ENCODE results near the gene MRPS26.

The MRPS26 gene

DNA sequence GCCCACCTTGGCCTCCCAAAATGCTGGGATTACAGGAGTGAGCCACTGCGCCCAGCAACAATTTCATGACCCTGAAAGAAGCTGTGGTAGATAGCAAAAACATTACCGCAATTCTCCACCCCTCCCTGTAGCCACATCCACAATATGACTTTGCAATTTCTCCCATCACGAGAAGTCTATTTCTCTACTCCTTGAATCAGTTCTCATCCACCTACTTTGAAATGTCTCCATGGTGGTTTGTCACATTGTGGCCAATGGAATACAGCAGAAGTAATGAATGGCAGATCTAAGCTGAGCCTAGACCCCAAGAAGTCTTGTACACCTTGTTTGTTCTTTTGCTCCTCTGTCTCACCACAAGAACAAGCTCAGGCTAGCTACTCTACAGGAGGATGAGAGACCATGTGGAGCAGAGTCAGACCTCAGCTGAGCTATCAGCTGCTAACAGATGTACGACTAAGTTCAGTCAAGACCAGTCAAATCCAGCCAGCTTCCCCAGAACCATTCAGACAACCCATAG, 31.8 kb downstream of the MRPS26 start:
- DNase-seq, result no peak

DNA sequence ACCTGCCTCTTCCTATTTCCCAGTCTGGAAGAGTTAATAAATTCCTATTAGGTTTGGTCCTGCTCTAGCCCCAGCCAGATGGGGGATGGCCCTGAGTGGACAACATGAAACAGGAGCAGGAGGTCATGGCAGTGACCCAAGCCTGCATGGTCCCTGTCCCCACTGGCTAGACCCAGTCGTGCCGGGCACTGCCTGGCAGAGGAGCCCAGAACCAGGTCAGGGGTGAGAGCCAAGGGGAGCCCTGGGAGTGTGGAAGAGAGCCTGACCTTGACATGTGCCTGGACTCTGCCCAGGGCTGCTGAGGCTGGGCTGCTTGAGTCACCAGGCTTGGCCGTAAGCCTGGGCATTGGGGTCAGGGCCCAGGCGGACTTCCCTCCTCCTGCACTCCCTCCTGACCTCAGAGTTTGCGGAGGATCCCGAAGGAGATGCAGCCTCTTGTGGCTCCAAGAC, 35.1 kb downstream of the MRPS26 start:
- peak; percentile 65 for DNase-seq

DNA sequence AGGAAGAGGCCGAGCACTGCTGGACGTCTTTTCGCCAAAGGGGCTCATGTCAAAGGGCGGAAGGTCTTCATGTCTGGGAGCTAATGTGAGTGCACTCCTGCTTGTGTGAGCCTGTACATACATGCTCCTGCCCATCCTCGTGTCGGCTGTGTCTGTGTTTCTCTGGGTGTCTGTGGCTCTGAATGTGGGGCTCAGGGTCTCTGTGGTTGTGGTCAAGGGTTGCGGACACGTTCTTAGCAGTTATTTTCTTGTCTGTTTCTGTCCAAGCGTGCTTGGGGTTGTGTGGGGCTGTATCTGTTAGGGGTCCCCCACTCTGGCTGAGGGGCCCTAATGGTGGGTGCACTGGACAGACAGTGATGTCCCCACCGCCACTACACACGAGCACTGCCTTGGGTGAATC, 35.8 kb downstream of the MRPS26 start:
- no peak for DNase-seq

DNA sequence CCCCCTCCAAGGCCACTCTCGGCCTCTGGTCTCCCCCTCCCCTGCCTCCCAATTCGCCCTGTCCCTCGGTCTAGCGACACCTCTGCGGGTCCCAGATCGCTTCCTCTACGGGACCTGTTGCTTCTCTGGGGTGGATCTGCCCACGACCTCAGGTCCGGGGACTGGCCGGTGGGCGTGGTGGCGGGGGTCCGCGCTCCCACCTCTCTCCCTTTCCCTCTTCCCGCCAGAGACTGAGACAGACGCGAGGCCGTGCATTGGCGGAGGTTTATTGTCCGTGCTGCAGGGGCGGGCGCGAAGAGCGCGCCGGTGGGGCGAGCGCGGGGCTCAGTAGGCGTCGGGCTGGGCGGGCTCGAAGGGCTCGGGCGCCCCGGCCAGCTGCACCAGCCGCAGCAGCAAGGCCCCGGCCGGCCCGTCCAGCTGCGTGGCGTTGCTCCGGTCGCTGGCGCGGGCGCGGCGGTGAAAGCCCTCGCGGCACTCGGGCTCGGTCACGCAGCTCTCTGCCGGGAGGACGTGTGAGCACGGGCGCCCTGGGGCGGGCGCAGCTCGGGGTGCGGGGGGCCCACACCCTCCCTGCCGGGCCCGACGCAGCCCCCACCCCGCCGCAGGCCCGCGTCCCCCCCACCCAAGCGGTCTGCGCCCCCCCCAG, 36.6 kb downstream of the MRPS26 start:
- no peak for DNase-seq

DNA sequence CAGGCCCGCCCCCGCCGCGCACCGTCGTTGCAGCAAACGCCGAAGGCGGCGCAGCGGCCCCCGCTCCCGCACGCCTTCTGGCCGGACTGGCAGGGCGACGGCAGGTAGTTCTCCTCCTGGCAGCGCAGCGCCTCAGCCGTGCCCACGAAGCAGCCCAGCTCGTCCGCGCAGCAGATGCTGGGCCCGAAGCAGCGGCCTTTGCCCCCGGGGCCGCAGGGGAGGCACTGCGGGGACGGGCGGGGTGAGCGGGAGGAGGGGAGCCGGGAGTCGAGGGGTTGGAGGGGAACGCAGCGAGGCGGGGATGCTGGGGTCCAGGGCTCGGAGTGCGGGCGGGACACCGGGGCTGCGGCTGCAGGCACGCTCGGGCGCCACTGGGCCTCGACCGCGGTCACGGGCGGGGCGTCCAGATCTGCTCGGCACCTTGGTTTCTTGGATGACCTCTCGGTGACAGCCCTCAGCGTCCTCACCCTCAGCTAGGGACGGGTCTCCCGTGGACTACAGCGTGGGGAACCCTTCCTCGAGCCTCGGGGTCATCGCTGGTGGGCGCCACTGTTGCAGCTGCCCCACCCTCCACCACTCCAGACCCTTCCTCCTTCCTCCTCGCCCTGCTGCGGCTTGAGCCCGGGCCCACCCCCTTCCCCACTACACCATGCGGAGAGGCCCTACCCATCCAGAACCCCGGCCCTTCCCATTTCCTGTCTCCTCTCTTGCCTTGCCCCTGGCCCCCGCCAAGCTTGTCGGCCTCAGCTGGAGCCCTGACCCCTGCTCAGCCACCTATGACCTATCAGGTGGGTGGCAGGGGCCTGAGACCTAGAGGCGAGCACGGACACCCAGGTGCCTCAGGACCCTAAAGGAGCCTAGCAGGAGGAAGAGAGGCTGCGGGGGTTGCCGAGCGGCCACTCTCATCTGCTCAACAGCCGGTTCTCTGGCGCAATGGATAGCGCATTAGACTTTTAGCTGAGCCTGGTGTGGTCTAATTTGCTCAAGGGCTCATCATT, 37.4 kb downstream of the MRPS26 start:
- no peak for DNase-seq

DNA sequence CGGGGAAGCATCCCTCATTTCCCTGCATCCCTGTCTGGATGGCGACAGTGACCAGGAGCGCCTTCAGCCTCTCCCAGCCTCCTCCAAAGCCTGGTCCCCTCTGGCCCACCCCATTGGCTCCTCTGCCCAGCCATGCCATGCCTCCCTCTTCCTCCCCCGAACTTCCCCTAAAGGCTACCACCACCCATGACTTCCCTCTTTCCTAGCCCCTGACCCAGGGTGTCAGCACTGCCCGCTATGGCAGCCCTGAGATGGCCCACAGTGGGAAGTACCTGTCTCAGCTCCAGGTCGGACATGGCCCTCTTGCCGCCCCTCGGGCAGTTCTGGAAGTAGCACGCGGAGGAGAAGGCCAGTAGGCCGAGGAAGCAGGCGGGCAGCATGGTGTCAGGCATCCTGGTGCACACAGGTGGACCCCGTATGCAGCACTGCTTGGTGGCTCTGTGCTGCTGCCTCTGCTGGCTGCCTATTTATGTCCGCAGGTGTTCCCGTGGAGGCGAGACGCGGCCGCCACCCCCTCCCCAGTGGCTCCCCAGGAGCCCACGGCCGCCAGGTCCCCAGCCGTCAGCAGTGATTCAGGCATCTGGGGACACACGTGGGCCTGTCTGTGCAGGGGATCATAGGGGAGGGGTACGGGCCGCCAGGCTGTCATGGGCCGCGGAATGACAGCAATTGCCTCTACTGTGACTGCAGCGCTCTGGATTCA, 38.6 kb downstream of the MRPS26 start, which contains the start of gene AVP:
Gene AVP, minus strand, starts transcription at position 442 of the 703 bp plus-strand sequence. Its CDS starts 50 bp downstream, at position 392.
- DNase-seq, result no peak

DNA sequence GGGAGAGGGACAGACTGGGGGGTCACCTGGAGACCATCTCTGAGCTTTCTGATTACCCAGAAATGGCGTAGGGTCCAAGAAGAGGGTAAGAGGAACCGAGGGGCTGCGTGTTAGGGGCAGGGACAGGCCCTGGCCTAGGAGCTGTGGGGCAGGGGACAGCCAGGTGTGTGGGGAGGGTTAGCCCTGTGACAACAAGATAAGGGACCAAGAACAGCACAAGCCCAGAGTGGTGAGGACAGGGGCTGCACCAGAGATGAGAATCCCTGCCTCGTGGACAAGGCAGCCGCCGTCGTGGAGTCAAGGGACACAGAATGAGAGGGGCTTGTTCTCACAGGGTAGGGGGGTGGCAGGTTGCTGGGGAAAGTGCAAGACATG, 39.1 kb downstream of the MRPS26 start:
- DNase-seq, result no peak

DNA sequence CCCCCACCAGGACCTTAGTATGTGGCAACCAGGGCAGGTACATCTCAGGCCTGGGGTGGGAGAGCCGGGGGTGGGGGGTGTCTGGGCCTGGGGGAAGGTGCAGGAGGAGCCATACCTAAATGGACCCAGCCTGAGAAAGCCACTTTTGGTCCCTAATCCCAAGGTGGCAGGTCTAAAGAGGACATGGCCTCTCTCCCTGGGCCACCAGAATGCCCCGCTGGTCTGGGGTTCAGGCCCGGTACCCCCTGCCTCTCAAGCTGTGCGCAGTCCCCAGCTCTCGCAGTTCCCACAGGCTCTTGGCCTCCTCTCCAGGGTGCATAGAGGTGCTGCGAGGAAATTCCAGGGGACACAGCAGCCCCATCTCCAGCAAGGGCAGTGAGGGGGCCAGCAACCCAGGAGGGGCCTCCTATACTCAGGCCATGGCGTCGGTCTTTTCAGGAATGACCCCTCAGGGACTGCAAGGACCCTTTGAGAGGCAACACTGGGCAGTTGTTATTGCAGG, 39.8 kb downstream of the MRPS26 start:
- no peak for DNase-seq

DNA sequence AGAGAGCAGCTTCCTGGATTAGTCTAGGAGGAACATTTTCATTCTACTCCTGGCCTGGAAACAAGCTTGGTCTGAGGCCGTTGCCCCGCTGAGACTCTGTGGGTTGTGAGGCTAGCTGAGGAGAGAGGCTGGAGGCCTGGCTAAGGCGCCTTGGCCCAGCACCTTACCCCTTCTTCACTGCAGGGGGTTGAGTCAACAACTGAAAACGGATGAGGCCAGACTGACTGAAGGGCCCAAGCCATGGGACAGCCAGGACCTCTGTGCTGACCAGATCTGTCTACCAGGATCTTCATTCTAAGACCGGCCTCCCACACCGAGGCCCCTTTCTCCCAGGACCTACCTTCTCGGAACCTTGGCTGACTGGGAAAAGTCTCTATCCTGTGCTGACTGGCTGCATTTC, 42.2 kb downstream of the MRPS26 start:
- DNase-seq, result no peak

DNA sequence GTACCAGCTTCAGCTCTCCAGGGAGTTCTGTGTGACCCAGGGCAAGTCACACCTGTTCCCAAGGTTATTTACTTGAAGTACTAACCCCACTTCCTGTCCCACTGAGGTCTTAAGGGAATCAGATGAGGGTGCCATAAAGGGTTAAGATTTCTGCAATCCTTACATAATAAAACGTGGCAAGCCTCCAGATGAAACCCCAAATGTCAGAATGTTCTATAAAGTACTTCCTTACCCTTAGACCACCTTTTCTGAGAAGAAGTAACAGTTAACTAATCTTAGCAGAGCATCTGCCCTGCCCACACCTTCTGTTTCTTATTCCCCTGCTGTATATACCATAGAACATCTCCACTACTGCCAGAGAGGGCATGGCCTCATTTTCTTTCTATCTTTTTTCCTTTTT, 44.7 kb downstream of the MRPS26 start:
- no peak for DNase-seq

DNA sequence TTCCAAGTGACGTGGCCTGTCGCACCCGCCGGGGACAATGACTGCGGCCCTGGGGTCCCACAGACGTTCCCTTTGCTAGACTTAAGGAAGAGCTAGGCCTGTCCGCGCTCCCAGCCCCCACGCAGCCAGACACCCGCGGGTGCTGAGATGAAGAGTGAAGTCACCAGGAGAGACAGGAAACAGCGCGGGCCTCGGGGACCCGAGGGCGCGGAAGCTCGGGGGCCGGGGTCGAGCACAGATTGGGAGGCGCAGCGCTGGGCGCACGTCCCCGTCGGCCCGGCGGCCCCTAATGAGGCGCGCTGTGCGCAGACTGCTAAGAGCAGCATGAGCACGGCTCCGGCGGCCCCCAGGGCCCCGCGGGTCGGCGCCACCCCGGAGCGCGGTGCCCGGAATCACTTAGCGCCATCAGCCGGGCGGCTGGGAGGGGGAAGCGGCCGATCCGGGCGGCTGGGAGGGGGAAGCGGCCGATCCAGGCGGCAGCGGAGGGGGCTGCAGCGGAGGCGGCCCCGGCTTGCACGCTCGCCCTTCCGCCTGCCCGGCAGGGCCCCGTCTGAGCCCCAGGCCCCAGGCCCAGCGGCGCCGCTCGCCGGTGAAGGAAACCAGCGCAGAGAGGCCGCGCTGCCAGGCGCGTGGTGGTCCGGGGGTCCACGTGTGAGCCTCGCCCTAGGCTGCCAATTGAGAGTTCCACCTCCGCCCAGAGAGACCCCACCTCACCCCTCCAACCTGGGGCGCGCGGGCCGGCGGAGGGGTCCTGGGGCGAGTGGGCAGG, 46.9 kb downstream of the MRPS26 start:
- no peak for DNase-seq

DNA sequence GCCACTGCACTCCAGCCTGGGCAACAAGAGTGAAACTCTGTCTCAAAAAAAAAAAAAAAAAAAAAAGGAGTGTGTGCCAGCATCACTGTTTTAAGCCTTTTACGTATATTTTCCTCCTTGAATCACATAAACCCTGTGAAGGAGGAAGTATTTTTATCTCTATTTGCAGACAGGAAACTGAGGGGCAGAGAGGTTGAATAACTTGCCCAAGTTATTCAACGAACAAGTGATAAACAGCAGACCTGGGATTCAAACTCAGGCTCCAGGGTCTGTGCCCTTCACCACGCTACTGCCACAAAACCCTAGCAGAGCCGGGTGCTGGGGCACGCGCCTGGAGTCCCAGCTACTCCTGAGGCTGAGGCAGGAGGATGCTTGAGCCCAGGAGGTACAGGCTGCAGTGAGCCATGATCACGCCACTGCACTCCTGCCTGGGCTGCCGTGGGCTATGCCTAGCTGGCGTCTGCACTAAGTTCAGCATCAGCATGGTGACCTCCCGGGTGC, 48.1 kb downstream of the MRPS26 start:
- DNase-seq, result no peak

DNA sequence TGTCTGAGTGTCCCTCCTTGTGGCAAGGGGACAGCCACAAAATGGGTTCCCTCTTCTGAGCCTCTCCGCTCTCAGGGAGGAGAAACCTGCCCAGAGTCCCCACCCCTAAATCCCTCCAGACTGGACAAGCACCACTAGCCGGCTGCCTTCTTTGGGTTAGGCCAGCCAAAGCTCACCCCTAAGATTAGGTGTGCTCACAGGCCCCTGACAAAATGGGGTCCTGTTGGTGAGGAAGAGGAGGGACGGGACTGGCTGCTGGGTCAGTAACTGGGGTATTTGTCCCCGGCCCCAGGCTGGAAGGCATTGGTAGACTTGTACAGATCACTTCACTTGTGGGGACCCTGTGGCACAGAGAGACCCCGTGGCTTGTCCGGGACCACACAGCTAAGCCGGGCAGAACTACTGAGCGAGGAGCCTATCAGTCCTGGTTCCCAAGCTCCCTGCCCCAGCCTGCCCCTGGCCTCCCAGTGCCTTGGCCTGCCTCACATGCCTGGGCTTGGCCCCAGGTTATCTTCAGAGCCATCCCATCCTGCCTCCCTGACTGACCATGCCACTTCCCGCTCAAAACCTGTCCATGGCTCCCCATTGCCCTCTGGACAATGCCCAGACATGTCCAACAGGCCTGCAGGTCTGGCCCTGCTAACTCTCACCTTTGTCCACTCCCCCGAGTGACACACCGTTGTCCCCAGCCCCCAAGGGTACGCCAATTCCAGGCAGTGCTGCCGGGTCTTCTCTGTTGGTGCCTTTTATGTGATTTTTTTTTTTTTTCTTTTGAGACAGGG, 49.2 kb downstream of the MRPS26 start:
- DNase-seq, result no peak

Data from GOT3 (cell line).